ENCODE data around the gene UPP2.

DNA sequence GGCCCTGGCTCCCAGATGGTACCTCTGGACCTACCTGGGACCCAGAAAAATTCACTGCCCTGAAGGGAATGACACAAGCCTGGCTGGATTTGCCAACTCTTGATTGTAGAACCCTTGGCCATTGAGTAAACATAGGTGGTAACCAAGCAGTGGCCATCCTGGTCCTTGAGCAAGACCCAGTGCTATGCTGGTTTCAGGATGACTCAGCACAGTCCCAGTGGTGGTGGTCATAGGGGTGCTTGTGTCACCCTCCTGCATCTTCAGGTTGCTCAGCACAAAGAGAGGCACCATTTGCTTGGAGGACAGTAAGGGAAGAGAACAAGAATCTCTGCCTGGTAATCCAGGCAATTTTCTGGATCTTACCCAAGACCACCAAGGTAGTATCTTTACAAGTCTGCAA is 52.9 kb downstream of the UPP2 start:
- TF ChIP-seq, protein P1, sequence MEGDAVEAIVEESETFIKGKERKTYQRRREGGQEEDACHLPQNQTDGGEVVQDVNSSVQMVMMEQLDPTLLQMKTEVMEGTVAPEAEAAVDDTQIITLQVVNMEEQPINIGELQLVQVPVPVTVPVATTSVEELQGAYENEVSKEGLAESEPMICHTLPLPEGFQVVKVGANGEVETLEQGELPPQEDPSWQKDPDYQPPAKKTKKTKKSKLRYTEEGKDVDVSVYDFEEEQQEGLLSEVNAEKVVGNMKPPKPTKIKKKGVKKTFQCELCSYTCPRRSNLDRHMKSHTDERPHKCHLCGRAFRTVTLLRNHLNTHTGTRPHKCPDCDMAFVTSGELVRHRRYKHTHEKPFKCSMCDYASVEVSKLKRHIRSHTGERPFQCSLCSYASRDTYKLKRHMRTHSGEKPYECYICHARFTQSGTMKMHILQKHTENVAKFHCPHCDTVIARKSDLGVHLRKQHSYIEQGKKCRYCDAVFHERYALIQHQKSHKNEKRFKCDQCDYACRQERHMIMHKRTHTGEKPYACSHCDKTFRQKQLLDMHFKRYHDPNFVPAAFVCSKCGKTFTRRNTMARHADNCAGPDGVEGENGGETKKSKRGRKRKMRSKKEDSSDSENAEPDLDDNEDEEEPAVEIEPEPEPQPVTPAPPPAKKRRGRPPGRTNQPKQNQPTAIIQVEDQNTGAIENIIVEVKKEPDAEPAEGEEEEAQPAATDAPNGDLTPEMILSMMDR (IDR thresholded peaks at IDR 0.05; ENCODE audit: insufficient read depth, low read length, poor library complexity, severe bottlenecking), result no peak
- TF ChIP-seq EZH2phosphoT487 (conservative IDR thresholded peaks at IDR 0.05; ENCODE audit: low read length), result no peak
